H1 (cell line): Measurements from ENCODE around the gene CBY1. TPM values are rescaled to one million over a fixed set of nuclear protein-coding genes. Genes with fewer than 3 reads are reported as not detected.

Experiments
- CBX8 ChIP-seq: fragments of 300-800, 300-1000 bp; sonication (generic); IDR thresholded peaks from 2 replicates; pipeline ENCODE4 v1.7.1; 2016; ENCODE audit warnings: low read depth, low read length, borderline replicate concordance
- CREB1 ChIP-seq: IDR thresholded peaks from 2 replicates; pipeline ENCODE4 v1.6.1; 2012; ENCODE audit warnings: inconsistent platforms
- PHF8 ChIP-seq: fragments of 200-600 bp; sonication (generic); conservative IDR thresholded peaks from 2 replicates; pipeline ENCODE4 v1.7.1; 2012; ENCODE audit warnings: low read depth, mild to moderate bottlenecking, inconsistent platforms, low read length, moderate library complexity
- POU5F1 ChIP-seq: IDR thresholded peaks from 2 replicates; pipeline ENCODE4 v1.6.1; 2011; ENCODE audit warnings: low read depth, mild to moderate bottlenecking, low read length, moderate library complexity
- YY1 ChIP-seq: IDR thresholded peaks from 2 replicates; pipeline ENCODE4 v1.6.1; 2011; ENCODE audit warnings: low read depth, mild to moderate bottlenecking, low read length
- polyA plus RNA-seq, 7 experiments: library from polyadenylated mRNA; depleted of rRNA in 3 of 7; stranded (reverse) in 5 of 7; unstranded in 2 of 7; fragments of >200 nt in 5 of 7; fragments of 200-250 nt in 2 of 7; gene quantifications; 1 replicate in 5 of 7; 2 replicates in 1 of 7; 4 replicates in 1 of 7; pipeline versions ENCODE4 v1.2.1 to v1.2.3, GENCODE V29; 2011 to 2013; ENCODE audit warnings: missing spikeins in 2 of 7, mixed read lengths in 2 of 7
- total RNA-seq: library from RNA; stranded (reverse); fragmentation: NEBNext Ultra II Directional; extraction: Animal tissue kit (Norgen Biotek cat#: 25700); gene quantifications from 2 replicates; pipeline ENCODE4 v1.2.1, GENCODE V29; 2021

Gene CBY1
- total and polyA plus RNA-seq, 2 of the 8 experiments (the other 6 are each of a cell fraction or from before 2014, with no cell fraction given): 23.2 to 30.2 TPM

DNA sequence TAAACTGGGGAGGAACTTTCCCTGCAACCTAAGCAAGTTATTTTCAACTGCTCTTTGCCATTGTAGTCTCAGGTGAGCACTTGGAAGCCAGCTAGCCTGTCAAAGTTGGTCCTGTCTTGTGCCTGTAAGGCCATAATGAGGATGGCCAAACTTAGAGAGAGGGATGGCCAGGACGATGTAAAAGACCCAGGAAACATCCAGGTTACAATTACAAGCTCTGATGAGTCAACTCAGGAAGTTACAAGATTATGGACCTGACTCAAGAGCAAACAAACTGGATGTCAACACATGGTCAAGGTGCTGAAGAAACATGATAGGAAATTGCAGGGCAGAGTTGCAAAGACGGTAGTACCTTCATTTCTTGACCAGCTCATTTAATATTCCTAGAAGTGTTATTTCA, 50.9 kb downstream of the CBY1 start (continued):
- TF ChIP-seq POU5F1 (no peak), YY1 (no peak), CBX8 (no peak), PHF8 (no peak), CREB1 (no peak)
